Renal cortex interstitium (tissue), 11 donors: ENCODE data around the gene DOCK1. TPM values are rescaled to one million over a fixed set of nuclear protein-coding genes. Genes with fewer than 3 reads are reported as not detected.

Experiments
- DNase-seq, 11 donors: peaks; one replicate each; pipeline ENCODE4 v3.0.0-alpha.2; 2013; ENCODE audit warnings: low read depth in 9 of 11, low spot score in 4 of 11; ENCODE audit errors: extremely low read depth in 1 of 11
- polyA plus RNA-seq, 3 donors: library from polyadenylated mRNA; unstranded; fragments of 120-200 nt; gene quantifications; one replicate each; pipeline ENCODE4 v1.2.1, GENCODE V29; 2013; ENCODE audit not compliant: insufficient read length in 3 of 3

The DOCK1 gene
- polyA plus RNA-seq, 3 donors: 62.5 to 69.5 (median 64.8) TPM

- DNase-seq: no peak
These were observed 462.9 kb downstream of the DOCK1 start for GRCh38 chr10:127368101-127368500.

- no peak for DNase-seq
These were observed 463.7 kb downstream of the DOCK1 start for GRCh38 chr10:127368929-127369328.

- DNase-seq: no peak
These were observed 465.4 kb downstream of the DOCK1 start for GRCh38 chr10:127370601-127371000.

GRCh38 chr10:127372361-127372760 is 467.1 kb downstream of the DOCK1 start:
- DNase-seq: no peak

- no peak for DNase-seq
These were observed 468.9 kb downstream of the DOCK1 start for GRCh38 chr10:127374074-127374680.

- no peak for DNase-seq
These were observed 469.7 kb downstream of the DOCK1 start for GRCh38 chr10:127374901-127375300.

GRCh38 chr10:127375461-127375860 is 470.2 kb downstream of the DOCK1 start:
- no peak for DNase-seq

GRCh38 chr10:127376071-127376470 is 470.8 kb downstream of the DOCK1 start:
- no peak for DNase-seq

GRCh38 chr10:127378628-127379027 is 473.4 kb downstream of the DOCK1 start:
- DNase-seq: no peak

GRCh38 chr10:127384532-127384931 is 479.3 kb downstream of the DOCK1 start:
- DNase-seq: no peak

- no peak for DNase-seq
These were observed 479.8 kb downstream of the DOCK1 start for GRCh38 chr10:127385066-127385465.

GRCh38 chr10:127386606-127387327 is 481.5 kb downstream of the DOCK1 start:
- DNase-seq: no peak

GRCh38 chr10:127391875-127392274 is 486.6 kb downstream of the DOCK1 start:
- DNase-seq: no peak

- peak in 4 of 11 donors; percentile 22 to 48 (median 41) for DNase-seq
These were observed 487.4 kb downstream of the DOCK1 start for GRCh38 chr10:127392351-127393235.

- no peak for DNase-seq
These were observed 493.1 kb downstream of the DOCK1 start for GRCh38 chr10:127398140-127398970.

GRCh38 chr10:127398971-127399365 is 493.7 kb downstream of the DOCK1 start:
- no peak for DNase-seq

GRCh38 chr10:127399668-127400067 is 494.4 kb downstream of the DOCK1 start:
- no peak for DNase-seq

GRCh38 chr10:127400216-127400615 is 495.0 kb downstream of the DOCK1 start:
- DNase-seq: no peak
